ENCODE results near the gene MED25. TPM values are rescaled to one million over a fixed set of nuclear protein-coding genes. Genes with fewer than 3 reads are reported as not detected.
A peak's percentile ranks its signal among the peaks of the same experiment; 100 is the strongest.

The MED25 gene
- total and polyA plus RNA-seq, 9 of the 15 experiments (the other 6 are each of a cell fraction or from before 2014, with no cell fraction given): 4.1 to 93.9 (median 19.3) TPM

DNA sequence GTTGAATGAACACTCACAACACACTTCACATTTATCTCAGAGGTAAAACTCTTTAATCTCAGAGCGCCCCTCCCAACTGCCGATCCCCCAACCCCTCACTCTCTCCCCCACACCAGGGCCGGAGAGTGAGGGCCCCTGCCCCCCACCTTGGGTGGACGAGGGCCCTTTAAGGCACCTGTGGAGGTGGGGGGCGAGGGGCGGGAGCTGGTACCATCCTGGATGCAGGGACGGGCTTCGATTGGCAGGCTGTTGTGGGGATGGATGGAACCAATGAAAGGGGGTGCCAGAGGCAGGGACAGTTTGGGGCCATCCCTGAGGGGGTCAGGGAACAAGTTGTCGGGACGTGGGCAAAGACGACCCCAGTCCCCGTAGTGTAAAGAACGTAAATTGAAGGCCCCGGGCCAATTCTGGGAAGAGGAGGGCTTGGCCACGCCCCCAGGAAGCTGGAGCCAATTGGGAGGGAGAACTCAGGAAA lies 51.0 kb downstream of the MED25 start (continued):
- TF ChIP-seq, protein P1, sequence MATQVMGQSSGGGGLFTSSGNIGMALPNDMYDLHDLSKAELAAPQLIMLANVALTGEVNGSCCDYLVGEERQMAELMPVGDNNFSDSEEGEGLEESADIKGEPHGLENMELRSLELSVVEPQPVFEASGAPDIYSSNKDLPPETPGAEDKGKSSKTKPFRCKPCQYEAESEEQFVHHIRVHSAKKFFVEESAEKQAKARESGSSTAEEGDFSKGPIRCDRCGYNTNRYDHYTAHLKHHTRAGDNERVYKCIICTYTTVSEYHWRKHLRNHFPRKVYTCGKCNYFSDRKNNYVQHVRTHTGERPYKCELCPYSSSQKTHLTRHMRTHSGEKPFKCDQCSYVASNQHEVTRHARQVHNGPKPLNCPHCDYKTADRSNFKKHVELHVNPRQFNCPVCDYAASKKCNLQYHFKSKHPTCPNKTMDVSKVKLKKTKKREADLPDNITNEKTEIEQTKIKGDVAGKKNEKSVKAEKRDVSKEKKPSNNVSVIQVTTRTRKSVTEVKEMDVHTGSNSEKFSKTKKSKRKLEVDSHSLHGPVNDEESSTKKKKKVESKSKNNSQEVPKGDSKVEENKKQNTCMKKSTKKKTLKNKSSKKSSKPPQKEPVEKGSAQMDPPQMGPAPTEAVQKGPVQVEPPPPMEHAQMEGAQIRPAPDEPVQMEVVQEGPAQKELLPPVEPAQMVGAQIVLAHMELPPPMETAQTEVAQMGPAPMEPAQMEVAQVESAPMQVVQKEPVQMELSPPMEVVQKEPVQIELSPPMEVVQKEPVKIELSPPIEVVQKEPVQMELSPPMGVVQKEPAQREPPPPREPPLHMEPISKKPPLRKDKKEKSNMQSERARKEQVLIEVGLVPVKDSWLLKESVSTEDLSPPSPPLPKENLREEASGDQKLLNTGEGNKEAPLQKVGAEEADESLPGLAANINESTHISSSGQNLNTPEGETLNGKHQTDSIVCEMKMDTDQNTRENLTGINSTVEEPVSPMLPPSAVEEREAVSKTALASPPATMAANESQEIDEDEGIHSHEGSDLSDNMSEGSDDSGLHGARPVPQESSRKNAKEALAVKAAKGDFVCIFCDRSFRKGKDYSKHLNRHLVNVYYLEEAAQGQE (IDR thresholded peaks at IDR 0.05; ENCODE audit: borderline replicate concordance): no peak
- TF ChIP-seq, protein P1 (CRISPR knock-in tag; IDR thresholded peaks at IDR 0.05; ENCODE audit: low read depth): no peak
- TF ChIP-seq, protein P2, sequence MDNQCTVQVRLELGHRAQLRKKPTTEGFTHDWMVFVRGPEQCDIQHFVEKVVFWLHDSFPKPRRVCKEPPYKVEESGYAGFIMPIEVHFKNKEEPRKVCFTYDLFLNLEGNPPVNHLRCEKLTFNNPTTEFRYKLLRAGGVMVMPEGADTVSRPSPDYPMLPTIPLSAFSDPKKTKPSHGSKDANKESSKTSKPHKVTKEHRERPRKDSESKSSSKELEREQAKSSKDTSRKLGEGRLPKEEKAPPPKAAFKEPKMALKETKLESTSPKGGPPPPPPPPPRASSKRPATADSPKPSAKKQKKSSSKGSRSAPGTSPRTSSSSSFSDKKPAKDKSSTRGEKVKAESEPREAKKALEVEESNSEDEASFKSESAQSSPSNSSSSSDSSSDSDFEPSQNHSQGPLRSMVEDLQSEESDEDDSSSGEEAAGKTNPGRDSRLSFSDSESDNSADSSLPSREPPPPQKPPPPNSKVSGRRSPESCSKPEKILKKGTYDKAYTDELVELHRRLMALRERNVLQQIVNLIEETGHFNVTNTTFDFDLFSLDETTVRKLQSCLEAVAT (IDR thresholded peaks at IDR 0.05): no peak
- TF ChIP-seq ZNF57 (CRISPR knock-in tag; IDR thresholded peaks at IDR 0.05) (no peak), U2AF2 (optimal IDR thresholded peaks at IDR 0.05; ENCODE audit: low read depth, low read length) (no peak), MAZ (CRISPR knock-in tag; conservative IDR thresholded peaks at IDR 0.05 in 1 of 2, IDR thresholded peaks at IDR 0.05 in 1 of 2) (peak; percentile 69 to 74), MAFK (IDR thresholded peaks at IDR 0.05; ENCODE audit: low read length) (no peak), ZBTB7A (IDR thresholded peaks at IDR 0.05; ENCODE audit: borderline replicate concordance, control insufficient read depth, low read depth, low read length) (peak; percentile 50; the same call in 1 of the 2 replicates), SREBF1 (IDR thresholded peaks at IDR 0.05; ENCODE audit: borderline replicate concordance, low read depth, low read length) (no peak)
- TF ChIP-seq, protein P3, sequence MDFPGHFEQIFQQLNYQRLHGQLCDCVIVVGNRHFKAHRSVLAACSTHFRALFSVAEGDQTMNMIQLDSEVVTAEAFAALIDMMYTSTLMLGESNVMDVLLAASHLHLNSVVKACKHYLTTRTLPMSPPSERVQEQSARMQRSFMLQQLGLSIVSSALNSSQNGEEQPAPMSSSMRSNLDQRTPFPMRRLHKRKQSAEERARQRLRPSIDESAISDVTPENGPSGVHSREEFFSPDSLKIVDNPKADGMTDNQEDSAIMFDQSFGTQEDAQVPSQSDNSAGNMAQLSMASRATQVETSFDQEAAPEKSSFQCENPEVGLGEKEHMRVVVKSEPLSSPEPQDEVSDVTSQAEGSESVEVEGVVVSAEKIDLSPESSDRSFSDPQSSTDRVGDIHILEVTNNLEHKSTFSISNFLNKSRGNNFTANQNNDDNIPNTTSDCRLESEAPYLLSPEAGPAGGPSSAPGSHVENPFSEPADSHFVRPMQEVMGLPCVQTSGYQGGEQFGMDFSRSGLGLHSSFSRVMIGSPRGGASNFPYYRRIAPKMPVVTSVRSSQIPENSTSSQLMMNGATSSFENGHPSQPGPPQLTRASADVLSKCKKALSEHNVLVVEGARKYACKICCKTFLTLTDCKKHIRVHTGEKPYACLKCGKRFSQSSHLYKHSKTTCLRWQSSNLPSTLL (IDR thresholded peaks at IDR 0.05): no peak
- TF ChIP-seq, protein P4, sequence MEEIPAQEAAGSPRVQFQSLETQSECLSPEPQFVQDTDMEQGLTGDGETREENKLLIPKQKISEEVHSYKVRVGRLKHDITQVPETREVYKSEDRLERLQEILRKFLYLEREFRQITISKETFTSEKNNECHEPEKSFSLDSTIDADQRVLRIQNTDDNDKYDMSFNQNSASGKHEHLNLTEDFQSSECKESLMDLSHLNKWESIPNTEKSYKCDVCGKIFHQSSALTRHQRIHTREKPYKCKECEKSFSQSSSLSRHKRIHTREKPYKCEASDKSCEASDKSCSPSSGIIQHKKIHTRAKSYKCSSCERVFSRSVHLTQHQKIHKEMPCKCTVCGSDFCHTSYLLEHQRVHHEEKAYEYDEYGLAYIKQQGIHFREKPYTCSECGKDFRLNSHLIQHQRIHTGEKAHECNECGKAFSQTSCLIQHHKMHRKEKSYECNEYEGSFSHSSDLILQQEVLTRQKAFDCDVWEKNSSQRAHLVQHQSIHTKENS (CRISPR knock-in tag; IDR thresholded peaks at IDR 0.05): no peak

All from K562 (cell line).